Mucosa of descending colon (tissue), 3 donors: ENCODE measurements around the gene CACNA1C. TPM values are rescaled to one million over a fixed set of nuclear protein-coding genes. Genes with fewer than 3 reads are reported as not detected.

Source experiments
- ATAC-seq: fragments of 200-7000 bp; cut with Tn5 transposase; one replicate; pipeline ENCODE4 v1.9.1; 2020; ENCODE audit warnings: mild to moderate bottlenecking, moderate library complexity
- DNase-seq, 3 donors: peaks; one replicate each; pipeline ENCODE4 v3.0.0-alpha.2; 2020
- H3K36me3 ChIP-seq: fragments of 200-600 bp; one replicate; pipeline ENCODE4 v1.8.0; 2021; ENCODE audit warnings: low read depth, mild to moderate bottlenecking
- H3K4me1 ChIP-seq: fragments of 200-600 bp; one replicate; pipeline ENCODE4 v1.8.0; 2021; ENCODE audit warnings: low read depth, mild to moderate bottlenecking
- H3K4me3 ChIP-seq: fragments of 200-600 bp; one replicate; pipeline ENCODE4 v1.8.0; 2021; ENCODE audit warnings: mild to moderate bottlenecking
- H3K9me3 ChIP-seq: fragments of 200-600 bp; one replicate; pipeline ENCODE4 v1.8.0; 2021; ENCODE audit warnings: mild to moderate bottlenecking
- CTCF ChIP-seq: fragments of 200-600 bp; IDR thresholded peaks from one replicate; pipeline ENCODE4 v1.8.0; 2022; ENCODE audit warnings: antibody characterized with exemption, mild to moderate bottlenecking
- intact Hi-C, 2 donors: fragments of 100-400 bp; cut with DNase I in 1 of 2; cut with micrococcal nuclease in 1 of 2; formaldehyde crosslinking; loops; one replicate each; pipeline versions ENCODE4 v1.11.0 to v1.11.1; 2022; cut with DNase I, micrococcal nuclease
- total RNA-seq, 3 donors: library from RNA; stranded (reverse); fragmentation: NEBNext Ultra II Directional in 2 of 3; extraction: Animal tissue kit (Norgen Biotek cat#: 25700) in 2 of 3; gene quantifications; one replicate each; pipeline versions ENCODE4 v1.2.1 to v1.2.4, GENCODE V29; 2021 to 2023
- donor health status: DM: no; HTN: no; CAD: no; lungs with moderate emphysema.
- donor health status: DM: no; HTN: no; CAD: no.
- donor health status: DM: no; HTN: yes; CAD: no.

Gene CACNA1C
- total RNA-seq, 3 donors from 2014 or later: 5.5 to 89.4 (median 9.2) TPM

GRCh38 chr12:2343681-2344080 is 290.9 kb downstream of the CACNA1C start:
- intact Hi-C loops: no loop called here
- Histone ChIP-seq H3K36me3 (no peaks in the 10 kb centered on the region), H3K4me1 (peaks cover 5% of the 10 kb centered on the region), H3K9me3 (no peaks in the 10 kb centered on the region), H3K4me3 (no peak overlapping the region)
- no peak for DNase-seq
- TF ChIP-seq CTCF: no peak
- no peak for ATAC-seq

DNA sequence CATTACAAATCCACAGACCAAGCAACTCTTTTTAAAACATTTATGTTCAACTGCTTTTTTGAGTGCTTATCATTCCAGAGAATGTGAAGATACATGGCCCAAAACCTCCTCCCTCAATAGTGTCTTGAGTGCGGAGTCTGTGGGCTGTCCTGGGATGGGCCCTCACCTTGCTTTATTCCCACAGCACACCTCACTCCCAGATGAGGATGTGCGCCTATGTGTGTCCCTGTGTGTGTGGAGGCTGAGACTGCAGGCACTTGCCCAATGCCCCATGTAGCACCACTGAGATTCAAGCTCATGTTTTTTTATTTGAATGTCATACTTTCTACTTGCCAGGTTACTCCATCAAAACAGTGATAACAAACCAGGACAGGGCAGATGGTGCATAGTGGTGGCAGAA is 291.7 kb downstream of the CACNA1C start:
- Histone ChIP-seq H3K4me1 (peaks cover 5% of the 10 kb centered on the region), H3K36me3 (no peaks in the 10 kb centered on the region), H3K4me3 (no peak overlapping the region), H3K9me3 (no peaks in the 10 kb centered on the region)
- TF ChIP-seq CTCF: no peak
- ATAC-seq (no peak), DNase-seq (no peak)
- intact Hi-C loops: no loop called here

- Histone ChIP-seq H3K36me3 (no peaks in the 10 kb centered on the region), H3K4me1 (peaks cover 5% of the 10 kb centered on the region), H3K9me3 (no peaks in the 10 kb centered on the region), H3K4me3 (no peak overlapping the region)
- TF ChIP-seq CTCF: no peak
- ATAC-seq (no peak), DNase-seq (no peak)
- intact Hi-C loops: no loop called here
These were observed 292.1 kb downstream of the CACNA1C start for GRCh38 chr12:2344885-2345284.

- Histone ChIP-seq H3K4me3 (no peak overlapping the region), H3K9me3 (no peaks in the 10 kb centered on the region), H3K36me3 (no peaks in the 10 kb centered on the region), H3K4me1 (peaks cover 5% of the 10 kb centered on the region)
- ATAC-seq (no peak), DNase-seq (no peak)
- TF ChIP-seq CTCF: no peak
- intact Hi-C loops: no loop called here
These were observed 293.1 kb downstream of the CACNA1C start for GRCh38 chr12:2345902-2346301.

DNA sequence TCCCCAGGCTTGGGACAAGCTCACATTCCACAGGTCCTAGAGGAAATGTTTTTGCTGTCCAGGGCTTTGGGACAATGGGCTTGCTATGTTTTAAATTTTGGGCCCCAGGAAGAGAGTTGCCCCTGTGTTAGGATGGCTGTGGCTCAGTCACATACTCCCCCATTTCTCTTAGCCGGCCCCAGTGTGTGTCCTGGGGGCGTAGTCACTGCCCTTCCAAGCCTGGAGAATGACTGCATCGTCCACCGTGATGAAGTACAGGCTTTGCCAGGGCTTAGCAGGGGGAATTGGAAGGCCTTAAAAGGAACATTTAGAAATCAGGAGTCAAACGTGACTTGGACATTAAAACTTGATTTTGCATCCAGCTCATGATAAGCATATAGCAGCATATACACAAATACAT is 293.6 kb downstream of the CACNA1C start:
- Histone ChIP-seq H3K36me3 (no peaks in the 10 kb centered on the region), H3K4me1 (peaks cover 5% of the 10 kb centered on the region), H3K4me3 (no peak overlapping the region), H3K9me3 (no peaks in the 10 kb centered on the region)
- DNase-seq (no peak), ATAC-seq (no peak)
- intact Hi-C loops: no loop called here
- TF ChIP-seq CTCF: no peak

DNA sequence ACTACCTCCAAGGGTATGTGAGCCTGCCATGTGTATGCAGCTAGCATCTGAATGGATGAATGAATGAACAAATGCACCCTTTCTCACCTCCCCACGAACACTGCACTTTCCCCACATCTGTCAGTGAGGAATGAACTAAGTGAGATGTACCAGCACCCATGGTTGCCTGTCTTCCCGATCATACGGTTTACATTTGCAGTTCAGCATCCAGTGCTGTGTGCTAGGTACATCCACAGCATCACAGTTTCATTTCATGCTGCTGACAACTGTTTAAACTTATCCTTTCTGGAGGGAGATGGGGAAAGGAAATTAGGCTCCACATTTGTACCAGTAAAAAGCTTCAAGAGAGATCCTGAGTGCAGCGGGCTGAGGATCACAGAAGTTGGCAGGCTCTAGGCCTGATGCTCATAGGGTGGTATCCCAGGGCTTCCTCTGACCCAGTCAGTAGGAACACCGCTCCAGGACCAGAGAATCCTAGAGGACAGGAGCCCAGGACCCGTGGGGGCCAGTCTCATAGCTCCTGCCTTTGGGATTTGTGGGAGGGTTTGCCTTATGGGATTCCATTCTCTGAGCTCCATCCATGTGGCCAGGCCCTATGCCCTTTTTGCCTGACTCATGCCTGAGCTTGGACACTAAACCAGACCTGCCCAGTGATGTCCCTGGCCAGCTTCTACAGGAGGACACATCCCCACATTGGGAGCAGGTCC is 294.5 kb downstream of the CACNA1C start:
- H3K4me1 ChIP-seq: peaks cover 5% of the 10 kb centered on the region
- ATAC-seq (no peak), DNase-seq (no peak)
- no peaks in the 10 kb centered on the region for H3K9me3 ChIP-seq
- no peaks in the 10 kb centered on the region for H3K36me3 ChIP-seq
- intact Hi-C loops: no loop called here
- TF ChIP-seq CTCF: no peak
- H3K4me3 ChIP-seq: no peak overlapping the region
